Caco-2 (cell line): ENCODE data around the gene LRFN4. TPM values are rescaled to one million over a fixed set of nuclear protein-coding genes. Genes with fewer than 3 reads are reported as not detected.

Experiments
- BruUV-seq: library from RNA; stranded (reverse); fragments of 400-500 nt; replicated peaks from 2 replicates; lab custom pipeline; 2021; lab: Mats Ljungman, UMichigan
- CTCF ChIA-PET: fragments of 300-600 bp; sonication (Branson Sonifier 250); formaldehyde crosslinking; loops from one replicate; lab custom pipeline; 2022; ENCODE audit warnings: antibody characterized with exemption; lab: Charles Lee
- POLR2A ChIA-PET: fragments of 300-600 bp; sonication (Branson Sonifier 250); formaldehyde crosslinking; loops from one replicate; lab custom pipeline; 2022; ENCODE audit warnings: antibody characterized with exemption; lab: Charles Lee
- DNase-seq, 2 experiments: peaks; one replicate each; pipeline versions ENCODE4 v3.0.0 to v3.0.0-alpha.2; 2020 to 2022
- H3K27me3 ChIP-seq: replicated peaks from 2 replicates; pipeline ENCODE4 v1.6.0; 2011; ENCODE audit warnings: low read length; ENCODE audit not compliant: control insufficient read depth, insufficient read depth
- H3K36me3 ChIP-seq: 2 replicates; pipeline ENCODE4 v1.5.1; 2011; ENCODE audit warnings: low read length; ENCODE audit not compliant: control insufficient read depth, insufficient read depth
- H3K4me1 ChIP-seq: fragments of 250-450 bp; sonication (Bioruptor Pico); 2 replicates; pipeline ENCODE4 v1.5.1; 2020; ENCODE audit warnings: mild to moderate bottlenecking
- H3K4me3 ChIP-seq: 2 replicates; pipeline ENCODE4 v1.5.1; 2011; ENCODE audit warnings: low read depth, mild to moderate bottlenecking, control low read depth, low read length
- H3K9me3 ChIP-seq: fragments of 250-450 bp; sonication (Bioruptor Pico); 2 replicates; pipeline ENCODE4 v1.5.1; 2020; ENCODE audit warnings: mild to moderate bottlenecking, moderate library complexity
- H3K27ac Mint-ChIP-seq: one replicate; pipeline ENCODE4 v1.8.0; 2022; ENCODE audit warnings: mixed read lengths; ENCODE audit not compliant: unreplicated experiment
- H3K27me3 Mint-ChIP-seq: one replicate; pipeline ENCODE4 v1.8.0; 2022; ENCODE audit warnings: mixed read lengths; ENCODE audit not compliant: insufficient read depth, unreplicated experiment
- H3K36me3 Mint-ChIP-seq: one replicate; pipeline ENCODE4 v1.8.0; 2022; ENCODE audit warnings: mild to moderate bottlenecking, mixed read lengths; ENCODE audit not compliant: insufficient read depth, unreplicated experiment
- H3K4me1 Mint-ChIP-seq: one replicate; pipeline ENCODE4 v1.8.0; 2022; ENCODE audit warnings: low read depth, mixed read lengths; ENCODE audit not compliant: unreplicated experiment
- H3K4me3 Mint-ChIP-seq: one replicate; pipeline ENCODE4 v1.8.0; 2022; ENCODE audit warnings: mild to moderate bottlenecking, moderate library complexity, mixed read lengths; ENCODE audit not compliant: unreplicated experiment
- H3K9me3 Mint-ChIP-seq: one replicate; pipeline ENCODE4 v1.8.0; 2022; ENCODE audit warnings: mixed read lengths; ENCODE audit not compliant: unreplicated experiment
- intact Hi-C: fragments of 100-400 bp; cut with micrococcal nuclease; formaldehyde crosslinking; loops from one replicate; pipeline ENCODE4 v1.10.0; 2022; ENCODE audit not compliant: unreplicated experiment
- total RNA-seq: library from RNA; stranded (reverse); gene quantifications from 2 replicates; pipeline ENCODE4 v1.2.3, GENCODE V29; 2022
- TF ChIP-seq, protein P1 (sequence below), 2 experiments: fragments of 200-600 bp in 1 of 2; IDR thresholded peaks; 1 replicate in 1 of 2; 2 replicates in 1 of 2; pipeline versions ENCODE4 v1.5.1 to v1.8.0; 2011 to 2022; ENCODE audit warnings: antibody characterized with exemption in 1 of 2, control low read depth in 1 of 2, inconsistent platforms in 1 of 2, low read depth in 1 of 2, low read length in 1 of 2, mild to moderate bottlenecking in 1 of 2, moderate library complexity in 1 of 2; ENCODE audit not compliant: insufficient read depth in 1 of 2, severe bottlenecking in 1 of 2, unreplicated experiment in 1 of 2

Gene LRFN4
- total RNA-seq, 1 experiment from 2014 or later = 14.1 TPM

DNA sequence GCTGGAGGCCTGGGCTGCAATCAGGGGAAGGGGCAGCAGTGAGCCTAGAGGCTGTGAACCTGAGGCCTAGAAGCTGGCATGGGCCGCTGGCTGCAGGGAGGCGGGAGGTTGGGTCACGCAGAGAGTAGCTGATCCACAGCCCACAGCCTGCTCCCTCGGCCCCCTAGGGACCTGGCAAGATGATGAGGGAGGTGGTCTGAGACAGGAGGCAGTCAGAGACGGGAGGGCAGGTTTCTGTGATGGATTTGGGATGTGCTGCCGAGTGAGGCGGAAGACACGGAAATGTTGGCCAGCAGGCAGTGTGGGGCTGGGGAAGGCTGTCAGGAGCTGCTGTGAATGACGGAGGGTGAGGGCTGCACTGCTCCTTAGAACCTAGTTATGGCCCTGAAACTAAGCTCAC lies 22.7 kb downstream of the LRFN4 start:
- no peaks in the 10 kb centered on the region for H3K9me3 Mint-ChIP-seq
- peaks cover 1% of the 10 kb centered on the region for H3K4me1 Mint-ChIP-seq
- peaks cover 4% of the 10 kb centered on the region; the same call in 1 of the 2 replicates for H3K4me1 ChIP-seq
- no peak overlapping the region for H3K4me3 ChIP-seq
- DNase-seq = no peak
- no peak overlapping the region for H3K27ac Mint-ChIP-seq
- no peaks in the 10 kb centered on the region for H3K27me3 ChIP-seq
- ChIA-PET POLR2A (no interaction called here), CTCF (interaction anchor here (1.7 to 1.9 kb wide), 2 partner anchors 45 to 142 kb away, joined by 4 to 5 read pairs; no protein-coding TSS in a partner anchor)
- intact Hi-C loops = no loop called here
- TF ChIP-seq, protein P1, sequence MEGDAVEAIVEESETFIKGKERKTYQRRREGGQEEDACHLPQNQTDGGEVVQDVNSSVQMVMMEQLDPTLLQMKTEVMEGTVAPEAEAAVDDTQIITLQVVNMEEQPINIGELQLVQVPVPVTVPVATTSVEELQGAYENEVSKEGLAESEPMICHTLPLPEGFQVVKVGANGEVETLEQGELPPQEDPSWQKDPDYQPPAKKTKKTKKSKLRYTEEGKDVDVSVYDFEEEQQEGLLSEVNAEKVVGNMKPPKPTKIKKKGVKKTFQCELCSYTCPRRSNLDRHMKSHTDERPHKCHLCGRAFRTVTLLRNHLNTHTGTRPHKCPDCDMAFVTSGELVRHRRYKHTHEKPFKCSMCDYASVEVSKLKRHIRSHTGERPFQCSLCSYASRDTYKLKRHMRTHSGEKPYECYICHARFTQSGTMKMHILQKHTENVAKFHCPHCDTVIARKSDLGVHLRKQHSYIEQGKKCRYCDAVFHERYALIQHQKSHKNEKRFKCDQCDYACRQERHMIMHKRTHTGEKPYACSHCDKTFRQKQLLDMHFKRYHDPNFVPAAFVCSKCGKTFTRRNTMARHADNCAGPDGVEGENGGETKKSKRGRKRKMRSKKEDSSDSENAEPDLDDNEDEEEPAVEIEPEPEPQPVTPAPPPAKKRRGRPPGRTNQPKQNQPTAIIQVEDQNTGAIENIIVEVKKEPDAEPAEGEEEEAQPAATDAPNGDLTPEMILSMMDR (IDR thresholded peaks at IDR 0.05; ENCODE audit: insufficient read depth in 1 of 2, low read depth in 1 of 2, low read length in 1 of 2, severe bottlenecking in 1 of 2, unreplicated experiment in 1 of 2) = no peak
- no peaks in the 10 kb centered on the region for H3K27me3 Mint-ChIP-seq
- H3K36me3 ChIP-seq = no peaks in the 10 kb centered on the region
- no peaks in the 10 kb centered on the region for H3K36me3 Mint-ChIP-seq
- H3K9me3 ChIP-seq = no peaks in the 10 kb centered on the region
- BruUV-seq = no TSS peak
- H3K4me3 Mint-ChIP-seq = no peak overlapping the region

- no peak for DNase-seq
- H3K9me3 Mint-ChIP-seq = no peaks in the 10 kb centered on the region
- TF ChIP-seq, protein P1 (IDR thresholded peaks at IDR 0.05; ENCODE audit: insufficient read depth in 1 of 2, low read depth in 1 of 2, low read length in 1 of 2, severe bottlenecking in 1 of 2, unreplicated experiment in 1 of 2) = no peak
- H3K4me3 ChIP-seq = no peak overlapping the region
- H3K36me3 ChIP-seq = no peaks in the 10 kb centered on the region
- no peaks in the 10 kb centered on the region for H3K9me3 ChIP-seq
- no TSS peak for BruUV-seq
- intact Hi-C loops = no loop called here
- H3K27me3 Mint-ChIP-seq = no peaks in the 10 kb centered on the region
- ChIA-PET CTCF (interaction anchor here (1.7 to 1.9 kb wide), 2 partner anchors 46 to 142 kb away, joined by 4 to 5 read pairs; no protein-coding TSS in a partner anchor), POLR2A (no interaction called here)
- no peak overlapping the region for H3K4me3 Mint-ChIP-seq
- no peaks in the 10 kb centered on the region for H3K27me3 ChIP-seq
- H3K27ac Mint-ChIP-seq = no peak overlapping the region
- H3K4me1 Mint-ChIP-seq = no peaks in the 10 kb centered on the region
- no peaks in the 10 kb centered on the region for H3K36me3 Mint-ChIP-seq
- H3K4me1 ChIP-seq = peaks cover 4% of the 10 kb centered on the region; the same call in 1 of the 2 replicates
Observed at GRCh38 chr11:66879999-66880398, 23.1 kb downstream of the LRFN4 start.

DNA sequence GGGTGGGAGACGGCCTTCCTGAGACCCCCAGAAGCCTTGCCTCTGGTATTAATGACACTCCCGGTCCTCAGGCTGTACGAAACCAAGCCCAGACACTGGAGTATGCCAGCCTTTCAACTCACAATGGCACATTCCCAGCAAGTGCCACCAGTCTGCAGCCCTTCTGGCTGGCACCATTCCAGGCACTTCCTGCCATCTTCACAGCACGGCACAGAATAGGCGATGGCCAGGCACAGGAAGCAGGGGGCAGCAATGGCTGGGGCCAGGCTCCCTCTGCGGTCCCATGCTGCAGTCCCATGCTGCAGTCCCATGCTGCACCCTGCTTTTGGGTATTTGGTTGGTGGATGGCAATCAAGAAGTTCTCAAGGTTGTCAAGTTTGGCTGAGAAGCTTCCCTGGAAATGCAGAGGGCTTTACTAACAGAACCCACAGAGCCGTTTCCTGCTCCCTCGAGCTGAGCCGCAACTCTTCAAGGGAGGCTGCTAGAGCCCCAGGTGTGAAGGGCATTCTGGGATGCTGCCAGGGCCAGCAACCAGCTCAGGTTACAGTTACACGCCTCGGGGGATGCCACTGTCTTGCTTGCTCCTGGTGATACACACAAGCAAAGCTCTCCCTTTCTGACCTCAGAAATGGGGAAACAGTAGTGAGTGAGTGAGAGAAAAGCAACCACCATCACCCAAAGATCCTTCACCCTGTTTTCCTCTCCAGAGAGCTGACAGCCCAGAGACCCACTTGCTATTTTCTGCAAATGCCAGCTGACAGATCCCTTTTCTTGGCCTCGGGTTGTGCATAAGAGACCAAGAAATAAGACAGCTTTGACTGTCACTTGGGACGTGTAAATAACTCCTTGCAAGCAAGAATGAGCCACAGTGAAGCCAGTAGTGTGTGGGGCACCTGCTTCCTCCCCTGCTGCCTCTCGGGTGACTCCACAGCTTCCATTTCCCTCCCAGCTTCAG lies 23.9 kb downstream of the LRFN4 start:
- Mint-ChIP-seq H3K4me3 (no peak overlapping the region), H3K9me3 (no peaks in the 10 kb centered on the region), H3K36me3 (no peaks in the 10 kb centered on the region), H3K27me3 (no peaks in the 10 kb centered on the region), H3K4me1 (no peaks in the 10 kb centered on the region), H3K27ac (no peak overlapping the region)
- H3K27me3 ChIP-seq = no peaks in the 10 kb centered on the region
- H3K36me3 ChIP-seq = no peaks in the 10 kb centered on the region
- TF ChIP-seq, protein P1 (IDR thresholded peaks at IDR 0.05; ENCODE audit: insufficient read depth in 1 of 2, low read depth in 1 of 2, low read length in 1 of 2, severe bottlenecking in 1 of 2, unreplicated experiment in 1 of 2) = no peak
- ChIA-PET CTCF (interaction anchor here (1.3 to 1.9 kb wide), 2 partner anchors 12 to 46 kb away, joined by 4 to 5 read pairs; no protein-coding TSS in a partner anchor), POLR2A (no interaction called here)
- no peak for DNase-seq
- no peaks in the 10 kb centered on the region for H3K9me3 ChIP-seq
- H3K4me1 ChIP-seq = peaks cover 3% of the 10 kb centered on the region; the same call in 1 of the 2 replicates
- intact Hi-C loops = no loop called here
- BruUV-seq = no TSS peak
- no peak overlapping the region for H3K4me3 ChIP-seq
